HL-60 (cell line): ENCODE results near the gene THSD7B.

Source experiments
- GABPA ChIP-seq: IDR thresholded peaks from 2 replicates; pipeline ENCODE4 v1.6.1; 2012; ENCODE audit warnings: low read depth
- POLR2AphosphoS5 ChIP-seq: IDR thresholded peaks from 2 replicates; pipeline ENCODE4 v1.6.1; 2012; ENCODE audit warnings: low read depth
- REST ChIP-seq: IDR thresholded peaks from 2 replicates; pipeline ENCODE4 v1.6.1; 2012; ENCODE audit warnings: low read depth; ENCODE audit not compliant: insufficient replicate concordance
- SPI1 ChIP-seq: IDR thresholded peaks from 2 replicates; pipeline ENCODE4 v1.6.1; 2012; ENCODE audit warnings: low read depth, mild to moderate bottlenecking, borderline replicate concordance
- TF ChIP-seq, protein P1 (sequence below): IDR thresholded peaks from one replicate; pipeline ENCODE4 v1.5.1; 2011; ENCODE audit warnings: low read length, control low read depth, inconsistent platforms; ENCODE audit not compliant: insufficient read depth

- TF ChIP-seq, protein P1, sequence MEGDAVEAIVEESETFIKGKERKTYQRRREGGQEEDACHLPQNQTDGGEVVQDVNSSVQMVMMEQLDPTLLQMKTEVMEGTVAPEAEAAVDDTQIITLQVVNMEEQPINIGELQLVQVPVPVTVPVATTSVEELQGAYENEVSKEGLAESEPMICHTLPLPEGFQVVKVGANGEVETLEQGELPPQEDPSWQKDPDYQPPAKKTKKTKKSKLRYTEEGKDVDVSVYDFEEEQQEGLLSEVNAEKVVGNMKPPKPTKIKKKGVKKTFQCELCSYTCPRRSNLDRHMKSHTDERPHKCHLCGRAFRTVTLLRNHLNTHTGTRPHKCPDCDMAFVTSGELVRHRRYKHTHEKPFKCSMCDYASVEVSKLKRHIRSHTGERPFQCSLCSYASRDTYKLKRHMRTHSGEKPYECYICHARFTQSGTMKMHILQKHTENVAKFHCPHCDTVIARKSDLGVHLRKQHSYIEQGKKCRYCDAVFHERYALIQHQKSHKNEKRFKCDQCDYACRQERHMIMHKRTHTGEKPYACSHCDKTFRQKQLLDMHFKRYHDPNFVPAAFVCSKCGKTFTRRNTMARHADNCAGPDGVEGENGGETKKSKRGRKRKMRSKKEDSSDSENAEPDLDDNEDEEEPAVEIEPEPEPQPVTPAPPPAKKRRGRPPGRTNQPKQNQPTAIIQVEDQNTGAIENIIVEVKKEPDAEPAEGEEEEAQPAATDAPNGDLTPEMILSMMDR, result no peak
- TF ChIP-seq REST (no peak), POLR2AphosphoS5 (no peak), GABPA (no peak), SPI1 (no peak)
Observed at GRCh38 chr2:136777391-136777790, 12.0 kb downstream of the THSD7B start.
